WERI-Rb-1 (cell line): Measurements from ENCODE around the gene USB1.
"Not testable (repeated sequence)": the region's sequence is repeated elsewhere in the genome, so short reads cannot be mapped to it uniquely, and the experiment has no call there.

ENCODE experiments used
- DNase-seq: peaks from one replicate; pipeline ENCODE4 v3.0.0-alpha.2; 2020
- H3K27ac ChIP-seq: fragments of 250-450 bp; sonication (Bioruptor Pico); 2 replicates; pipeline ENCODE4 v1.5.1; 2020; ENCODE audit warnings: mild to moderate bottlenecking, moderate library complexity
- H3K27me3 ChIP-seq: fragments of 250-450 bp; sonication (Bioruptor Pico); 2 replicates; pipeline ENCODE4 v1.5.1; 2021; ENCODE audit warnings: mild to moderate bottlenecking, low read depth, moderate library complexity; ENCODE audit not compliant: insufficient read depth, severe bottlenecking
- H3K36me3 ChIP-seq: fragments of 250-450 bp; sonication (Bioruptor Pico); 2 replicates; pipeline ENCODE4 v1.5.1; 2020; ENCODE audit warnings: mild to moderate bottlenecking, moderate library complexity
- H3K4me3 ChIP-seq: 2 replicates; pipeline ENCODE4 v1.5.1; 2011; ENCODE audit warnings: low read depth, mild to moderate bottlenecking, control low read depth, low read length
- H3K9me3 ChIP-seq: fragments of 250-450 bp; sonication (Bioruptor Pico); 2 replicates; pipeline ENCODE4 v1.5.1; 2021; ENCODE audit warnings: mild to moderate bottlenecking, moderate library complexity; ENCODE audit not compliant: severe bottlenecking
- TF ChIP-seq, protein P1 (sequence below): IDR thresholded peaks from 2 replicates; pipeline ENCODE4 v1.5.1; 2011; ENCODE audit warnings: low read depth, mild to moderate bottlenecking, control low read depth, inconsistent platforms, low read length

USB1 gene

GRCh38 chr16:57970970-57971369 lies 30.2 kb upstream of the USB1 start, which contains the start of gene CNGB1:
Gene CNGB1, minus strand, starts transcription at chr16:57971128. Its CDS starts 3,842 bp downstream, at chr16:57967286.
- H3K27ac ChIP-seq = peak within 1 kb of the TSS; percentile 47
- H3K4me3 ChIP-seq = peak within 1 kb of the TSS; percentile 2; the same call in 1 of the 2 replicates
- TF ChIP-seq, protein P1, sequence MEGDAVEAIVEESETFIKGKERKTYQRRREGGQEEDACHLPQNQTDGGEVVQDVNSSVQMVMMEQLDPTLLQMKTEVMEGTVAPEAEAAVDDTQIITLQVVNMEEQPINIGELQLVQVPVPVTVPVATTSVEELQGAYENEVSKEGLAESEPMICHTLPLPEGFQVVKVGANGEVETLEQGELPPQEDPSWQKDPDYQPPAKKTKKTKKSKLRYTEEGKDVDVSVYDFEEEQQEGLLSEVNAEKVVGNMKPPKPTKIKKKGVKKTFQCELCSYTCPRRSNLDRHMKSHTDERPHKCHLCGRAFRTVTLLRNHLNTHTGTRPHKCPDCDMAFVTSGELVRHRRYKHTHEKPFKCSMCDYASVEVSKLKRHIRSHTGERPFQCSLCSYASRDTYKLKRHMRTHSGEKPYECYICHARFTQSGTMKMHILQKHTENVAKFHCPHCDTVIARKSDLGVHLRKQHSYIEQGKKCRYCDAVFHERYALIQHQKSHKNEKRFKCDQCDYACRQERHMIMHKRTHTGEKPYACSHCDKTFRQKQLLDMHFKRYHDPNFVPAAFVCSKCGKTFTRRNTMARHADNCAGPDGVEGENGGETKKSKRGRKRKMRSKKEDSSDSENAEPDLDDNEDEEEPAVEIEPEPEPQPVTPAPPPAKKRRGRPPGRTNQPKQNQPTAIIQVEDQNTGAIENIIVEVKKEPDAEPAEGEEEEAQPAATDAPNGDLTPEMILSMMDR = no peak
- peaks cover 2% of the 10 kb centered on the region for H3K9me3 ChIP-seq
- peak; percentile 76 for DNase-seq
- H3K36me3 ChIP-seq = no peaks in the 10 kb centered on the region
- no peaks in the 10 kb centered on the region for H3K27me3 ChIP-seq

DNA sequence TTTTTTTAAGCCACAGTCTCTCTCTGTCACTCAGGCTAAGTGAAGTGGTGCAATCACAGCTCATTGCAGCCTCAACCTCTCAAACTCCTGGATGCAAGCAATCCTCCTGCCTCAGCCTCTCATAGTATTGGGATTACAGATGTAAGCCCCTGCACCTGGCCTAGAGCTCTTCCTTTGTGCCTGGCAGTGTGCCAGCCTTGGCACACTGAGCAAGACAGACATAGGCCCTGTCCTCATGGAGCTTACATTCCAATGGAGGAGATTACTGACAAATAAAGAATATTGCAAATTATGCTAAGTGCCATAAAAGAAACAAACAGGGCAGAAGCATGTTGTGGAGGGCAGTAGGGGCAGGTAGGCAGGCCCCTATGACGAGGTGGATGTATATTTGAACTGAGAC lies 29.4 kb upstream of the USB1 start:
- DNase-seq = no peak
- TF ChIP-seq, protein P1 = no peak
- peaks cover 2% of the 10 kb centered on the region for H3K9me3 ChIP-seq
- H3K4me3 ChIP-seq = no peak overlapping the region
- H3K27ac ChIP-seq = no peak overlapping the region
- H3K27me3 ChIP-seq = no peaks in the 10 kb centered on the region
- H3K36me3 ChIP-seq = no peaks in the 10 kb centered on the region

- Histone ChIP-seq H3K9me3 (peaks cover 2% of the 10 kb centered on the region), H3K27ac (no peak overlapping the region), H3K27me3 (no peaks in the 10 kb centered on the region), H3K4me3 (no peak overlapping the region), H3K36me3 (no peaks in the 10 kb centered on the region)
- DNase-seq = no peak
- TF ChIP-seq, protein P1 = no peak
Observed at GRCh38 chr16:57972306-57972705, 28.9 kb upstream of the USB1 start.

DNA sequence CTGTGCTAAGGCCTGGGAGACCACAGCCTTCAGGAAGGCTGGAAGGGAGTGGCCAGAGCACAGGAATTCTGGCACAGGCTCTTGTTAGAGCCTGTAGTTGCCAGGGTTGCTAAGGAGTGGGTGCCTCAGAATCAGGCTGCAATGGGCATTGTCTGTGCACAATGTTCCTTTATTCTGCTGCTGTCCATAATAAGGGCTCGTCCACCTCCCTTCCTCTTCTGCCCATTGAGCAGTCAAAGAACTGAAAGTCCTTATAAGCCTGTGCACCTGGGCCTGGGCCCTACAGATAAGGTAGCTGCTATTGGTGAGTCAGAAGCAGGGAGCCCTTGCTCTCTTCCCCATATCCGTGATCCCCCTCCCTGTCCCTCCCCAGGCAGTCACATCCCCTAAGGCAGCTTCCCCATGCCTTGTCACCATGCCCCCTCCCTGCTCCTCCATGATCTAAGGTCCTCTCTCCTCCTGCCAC lies 24.8 kb upstream of the USB1 start:
- H3K36me3 ChIP-seq = no peaks in the 10 kb centered on the region
- no peak for DNase-seq
- H3K4me3 ChIP-seq = no peak overlapping the region
- peaks cover 2% of the 10 kb centered on the region for H3K9me3 ChIP-seq
- TF ChIP-seq, protein P1 = no peak
- peak overlapping the region; percentile 54 for H3K27ac ChIP-seq
- H3K27me3 ChIP-seq = no peaks in the 10 kb centered on the region

- DNase-seq = peak; percentile 51
- Histone ChIP-seq H3K36me3 (no peaks in the 10 kb centered on the region), H3K27ac (no peak overlapping the region), H3K9me3 (no peaks in the 10 kb centered on the region), H3K27me3 (no peaks in the 10 kb centered on the region), H3K4me3 (no peak overlapping the region)
- TF ChIP-seq, protein P1 = peak; percentile 75
Observed at GRCh38 chr16:57977418-57978069, 23.7 kb upstream of the USB1 start.

DNA sequence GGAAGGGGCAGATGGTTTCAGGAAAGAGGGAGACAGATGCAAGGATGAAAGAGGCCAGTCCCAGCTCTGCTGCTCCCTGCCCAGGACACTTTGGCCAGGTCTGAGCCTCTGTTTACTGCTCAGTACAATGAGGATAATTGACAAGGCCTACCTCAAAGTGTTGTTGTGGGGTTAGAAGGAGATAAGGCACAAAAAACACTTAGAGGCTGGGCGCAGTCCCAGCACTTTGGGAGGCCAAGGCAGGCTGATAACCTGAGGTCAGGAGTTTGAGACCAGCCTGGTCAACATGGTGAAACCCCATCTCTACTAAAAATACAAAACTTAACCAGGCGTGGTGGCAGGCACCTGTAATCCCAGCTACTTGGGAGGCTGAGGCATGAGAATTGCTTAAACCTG lies 23.1 kb upstream of the USB1 start:
- H3K27me3 ChIP-seq, H3K27ac ChIP-seq, H3K9me3 ChIP-seq, DNase-seq, H3K4me3 ChIP-seq, H3K36me3 ChIP-seq: not testable (repeated sequence)
